WTC11 (cell line): ENCODE measurements around the gene ZNF566. TPM values are rescaled to one million over a fixed set of nuclear protein-coding genes. Genes with fewer than 3 reads are reported as not detected.

ENCODE experiments used
- ATAC-seq: fragments of 200-7000 bp; cut with Tn5 transposase; 2 replicates; pipeline ENCODE4 v1.10.0; 2021; ENCODE audit warnings: mild to moderate bottlenecking, moderate library complexity
- CTCF ChIA-PET: fragments of 300-600 bp; sonication (Branson Sonifier 250); formaldehyde crosslinking; loops from one replicate; lab custom pipeline; 2021; ENCODE audit warnings: antibody characterized with exemption; lab: Charles Lee
- POLR2A ChIA-PET: fragments of 350-600 bp; sonication (Branson Sonifier 250); formaldehyde crosslinking; loops from one replicate; lab custom pipeline; 2021; ENCODE audit warnings: antibody characterized with exemption; lab: Charles Lee
- DNase-seq: peaks from one replicate; pipeline ENCODE4 v3.0.0; 2021; ENCODE audit warnings: low spot score
- H3K27ac Mint-ChIP-seq: 2 replicates; pipeline ENCODE4 v1.8.0; 2021; ENCODE audit warnings: mixed read lengths
- H3K27me3 Mint-ChIP-seq: 2 replicates; pipeline ENCODE4 v1.8.0; 2021; ENCODE audit warnings: low read depth, mild to moderate bottlenecking, moderate library complexity, mixed read lengths
- H3K36me3 Mint-ChIP-seq: 2 replicates; pipeline ENCODE4 v1.8.0; 2021; ENCODE audit warnings: mixed read lengths
- H3K4me1 Mint-ChIP-seq: 2 replicates; pipeline ENCODE4 v1.8.0; 2022; ENCODE audit warnings: mixed read lengths
- H3K4me3 Mint-ChIP-seq: 2 replicates; pipeline ENCODE4 v1.8.0; 2021; ENCODE audit warnings: mild to moderate bottlenecking, moderate library complexity, mixed read lengths
- H3K9me3 Mint-ChIP-seq: 2 replicates; pipeline ENCODE4 v1.8.0; 2021; ENCODE audit warnings: mixed read lengths
- ATF6 ChIP-seq: sonication (generic); formaldehyde crosslinking; IDR thresholded peaks from 2 replicates; pipeline ENCODE4 v1.8.1; 2023; ENCODE audit warnings: mild to moderate bottlenecking, missing genetic modification reagents
- CREB1 ChIP-seq: sonication (generic); formaldehyde crosslinking; IDR thresholded peaks from 2 replicates; pipeline ENCODE4 v1.8.0; 2023; ENCODE audit warnings: mild to moderate bottlenecking, missing genetic modification reagents
- EMX1 ChIP-seq: fragments of 250-450 bp; sonication (Bioruptor Pico); IDR thresholded peaks from 2 replicates; pipeline ENCODE4 v1.8.0; 2021; ENCODE audit warnings: mild to moderate bottlenecking
- GABPB1 ChIP-seq: sonication (generic); formaldehyde crosslinking; IDR thresholded peaks from 2 replicates; pipeline ENCODE4 v1.8.1; 2023; ENCODE audit warnings: mild to moderate bottlenecking, missing genetic modification reagents
- MYBL2 ChIP-seq: sonication (generic); formaldehyde crosslinking; IDR thresholded peaks from 2 replicates; pipeline ENCODE4 v1.8.1; 2023; ENCODE audit warnings: mild to moderate bottlenecking, moderate library complexity, missing genetic modification reagents
- NFYB ChIP-seq: sonication (generic); formaldehyde crosslinking; conservative IDR thresholded peaks from 2 replicates; pipeline ENCODE4 v1.8.0; 2022; ENCODE audit warnings: low read depth, missing genetic modification reagents
- SMAD3 ChIP-seq: sonication (generic); formaldehyde crosslinking; IDR thresholded peaks from 2 replicates; pipeline ENCODE4 v1.8.0; 2022; ENCODE audit warnings: missing genetic modification reagents, mild to moderate bottlenecking, borderline replicate concordance
- SOX15 ChIP-seq: fragments of 250-450 bp; sonication (Bioruptor Pico); IDR thresholded peaks from 2 replicates; pipeline ENCODE4 v1.9.0; 2021; ENCODE audit warnings: mild to moderate bottlenecking
- SP1 ChIP-seq: sonication (generic); formaldehyde crosslinking; conservative IDR thresholded peaks from 2 replicates; pipeline ENCODE4 v1.8.1; 2022; ENCODE audit warnings: missing genetic modification reagents
- TCF7 ChIP-seq: sonication (generic); formaldehyde crosslinking; IDR thresholded peaks from 2 replicates; pipeline ENCODE4 v1.8.0; 2022; ENCODE audit warnings: mild to moderate bottlenecking, low read depth, missing genetic modification reagents, moderate library complexity
- TP53 ChIP-seq: sonication (generic); formaldehyde crosslinking; IDR thresholded peaks from 2 replicates; pipeline ENCODE4 v1.8.1; 2023; ENCODE audit warnings: mild to moderate bottlenecking, missing genetic modification reagents
- ZBTB21 ChIP-seq: sonication (generic); formaldehyde crosslinking; IDR thresholded peaks from 2 replicates; pipeline ENCODE4 v1.8.1; 2023; ENCODE audit warnings: mild to moderate bottlenecking, missing genetic modification reagents, borderline replicate concordance
- ZNF121 ChIP-seq: sonication (generic); formaldehyde crosslinking; IDR thresholded peaks from 2 replicates; pipeline ENCODE4 v1.8.0; 2023; ENCODE audit warnings: missing genetic modification reagents
- ZNF219 ChIP-seq: sonication (generic); formaldehyde crosslinking; IDR thresholded peaks from 2 replicates; pipeline ENCODE4 v1.8.0; 2023; ENCODE audit warnings: missing genetic modification reagents, mild to moderate bottlenecking, borderline replicate concordance
- ZNF423 ChIP-seq: fragments of 250-450 bp; sonication (Bioruptor Pico); IDR thresholded peaks from 2 replicates; pipeline ENCODE4 v2.1.2; 2022; ENCODE audit warnings: mild to moderate bottlenecking, moderate library complexity
- ZSCAN18 ChIP-seq: fragments of 250-450 bp; sonication (Bioruptor Pico); IDR thresholded peaks from 2 replicates; pipeline ENCODE4 v2.1.2; 2022; ENCODE audit warnings: mild to moderate bottlenecking, moderate library complexity
- total RNA-seq: library from RNA; stranded (reverse); gene quantifications from 3 replicates; pipeline ENCODE4 v1.2.3, GENCODE V29; 2021
- TF ChIP-seq, protein P1 (sequence below): sonication (generic); formaldehyde crosslinking; IDR thresholded peaks from 2 replicates; pipeline ENCODE4 v1.8.1; 2022; ENCODE audit warnings: low read depth, missing genetic modification reagents, borderline replicate concordance
- TF ChIP-seq, protein P2 (sequence below): sonication (generic); formaldehyde crosslinking; IDR thresholded peaks from 2 replicates; pipeline ENCODE4 v1.8.0; 2023; ENCODE audit warnings: missing genetic modification reagents, mild to moderate bottlenecking, borderline replicate concordance
- TF ChIP-seq, protein P3 (sequence below): fragments of 250-450 bp; sonication (Bioruptor Pico); IDR thresholded peaks from 2 replicates; pipeline ENCODE4 v1.8.0; 2021; ENCODE audit warnings: mild to moderate bottlenecking
- TF ChIP-seq, protein P4 (sequence below): sonication (generic); formaldehyde crosslinking; IDR thresholded peaks from 2 replicates; pipeline ENCODE4 v1.8.0; 2022; ENCODE audit warnings: mild to moderate bottlenecking, missing genetic modification reagents
- TF ChIP-seq, protein P5 (sequence below): sonication (generic); formaldehyde crosslinking; IDR thresholded peaks from 2 replicates; pipeline ENCODE4 v1.8.1; 2023; ENCODE audit warnings: mild to moderate bottlenecking, missing genetic modification reagents

Gene ZNF566
- total RNA-seq, 1 experiment from 2014 or later = 10.5 TPM

GRCh38 chr19:36514012-36514612, 24.8 kb upstream of the ZNF566 start:
- no peaks in the 10 kb centered on the region; the same call in 1 of the 2 replicates for H3K27me3 Mint-ChIP-seq
- H3K9me3 Mint-ChIP-seq = peaks cover 85% of the 10 kb centered on the region
- H3K4me1 Mint-ChIP-seq = no peaks in the 10 kb centered on the region
- no peak overlapping the region for H3K27ac Mint-ChIP-seq
- no peak overlapping the region for H3K4me3 Mint-ChIP-seq
- TF ChIP-seq, protein P1, sequence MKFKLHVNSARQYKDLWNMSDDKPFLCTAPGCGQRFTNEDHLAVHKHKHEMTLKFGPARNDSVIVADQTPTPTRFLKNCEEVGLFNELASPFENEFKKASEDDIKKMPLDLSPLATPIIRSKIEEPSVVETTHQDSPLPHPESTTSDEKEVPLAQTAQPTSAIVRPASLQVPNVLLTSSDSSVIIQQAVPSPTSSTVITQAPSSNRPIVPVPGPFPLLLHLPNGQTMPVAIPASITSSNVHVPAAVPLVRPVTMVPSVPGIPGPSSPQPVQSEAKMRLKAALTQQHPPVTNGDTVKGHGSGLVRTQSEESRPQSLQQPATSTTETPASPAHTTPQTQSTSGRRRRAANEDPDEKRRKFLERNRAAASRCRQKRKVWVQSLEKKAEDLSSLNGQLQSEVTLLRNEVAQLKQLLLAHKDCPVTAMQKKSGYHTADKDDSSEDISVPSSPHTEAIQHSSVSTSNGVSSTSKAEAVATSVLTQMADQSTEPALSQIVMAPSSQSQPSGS = no peak
- H3K36me3 Mint-ChIP-seq = peaks cover 89% of the 10 kb centered on the region
- POLR2A ChIA-PET = no interaction called here
- DNase-seq (no peak), ATAC-seq (no peak)
- CTCF ChIA-PET = no interaction called here

DNA sequence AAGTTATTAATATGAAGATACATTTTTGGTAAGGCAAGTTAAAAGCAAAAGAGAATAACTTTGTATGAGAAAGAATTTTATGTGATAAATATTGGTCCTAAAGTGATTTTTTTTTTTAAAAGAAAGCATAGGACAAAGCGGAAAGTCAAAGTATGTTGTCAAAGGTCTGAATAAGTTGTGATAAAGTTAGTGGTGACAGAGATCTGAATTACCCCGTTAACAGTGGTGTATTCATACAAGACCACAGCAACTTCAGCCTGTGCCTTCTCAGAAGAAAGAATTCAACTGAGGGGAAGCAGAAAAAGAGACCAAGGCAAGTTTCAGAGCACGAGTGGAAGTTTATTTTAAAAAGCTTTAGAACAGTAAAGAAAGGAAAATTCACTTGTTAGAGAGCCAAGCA, 19.0 kb upstream of the ZNF566 start:
- H3K36me3 Mint-ChIP-seq = peaks cover 60% of the 10 kb centered on the region
- no peak for TF ChIP-seq ZNF423
- no peak for TF ChIP-seq SMAD3
- TF ChIP-seq ZBTB21 (CRISPR knock-in tag) = no peak
- TF ChIP-seq TP53 (CRISPR knock-in tag) = no peak
- TF ChIP-seq NFYB (CRISPR knock-in tag) = no peak
- peaks cover 5% of the 10 kb centered on the region for H3K27me3 Mint-ChIP-seq
- H3K9me3 Mint-ChIP-seq = peaks cover 61% of the 10 kb centered on the region
- H3K4me1 Mint-ChIP-seq = no peaks in the 10 kb centered on the region
- no peak for DNase-seq
- CTCF ChIA-PET = no interaction called here
- no peak overlapping the region for H3K27ac Mint-ChIP-seq
- no peak for ATAC-seq
- POLR2A ChIA-PET = interaction anchor here (0.7 kb wide), 1 partner anchor 255 kb away, joined by 4 read pairs; no protein-coding TSS in a partner anchor
- H3K4me3 Mint-ChIP-seq = no peak overlapping the region

DNA sequence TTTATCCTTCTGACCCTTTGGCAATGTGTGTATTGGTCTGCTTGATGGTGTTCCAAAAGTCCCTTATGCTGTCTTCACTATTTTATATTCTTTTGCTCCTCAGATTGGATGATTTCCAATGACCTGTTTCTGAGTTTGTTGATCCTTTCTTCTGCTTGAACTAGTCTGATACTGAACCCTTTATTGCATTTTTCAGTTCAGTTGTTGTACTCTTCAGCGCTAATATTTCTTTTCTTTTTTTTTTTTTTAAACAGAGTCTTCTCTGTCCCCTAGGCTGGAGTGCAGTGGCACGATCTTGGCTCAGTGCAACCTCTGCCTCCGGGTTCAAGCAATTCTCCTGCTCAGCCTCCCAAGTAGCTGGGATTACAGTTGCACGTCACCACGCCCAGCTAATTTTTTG, 12.6 kb upstream of the ZNF566 start:
- Mint-ChIP-seq H3K27me3 (peaks cover 12% of the 10 kb centered on the region; the same call in 1 of the 2 replicates), H3K4me3 (no peak overlapping the region), H3K27ac (no peak overlapping the region), H3K4me1 (no peaks in the 10 kb centered on the region), H3K36me3 (peaks cover 26% of the 10 kb centered on the region), H3K9me3 (peaks cover 45% of the 10 kb centered on the region)
- CTCF ChIA-PET = no interaction called here
- POLR2A ChIA-PET = no interaction called here
- DNase-seq (no peak), ATAC-seq (no peak)
- TF ChIP-seq ZNF219 (CRISPR knock-in tag) (no peak), ZNF121 (no peak), MYBL2 (no peak), GABPB1 (CRISPR knock-in tag) (no peak), ZSCAN18 (CRISPR knock-in tag) (no peak), SP1 (CRISPR knock-in tag) (no peak), TCF7 (CRISPR knock-in tag) (no peak), CREB1 (CRISPR knock-in tag) (no peak), ATF6 (CRISPR knock-in tag) (no peak), SOX15 (CRISPR knock-in tag) (no peak), EMX1 (CRISPR knock-in tag) (no peak)
- TF ChIP-seq, protein P2, sequence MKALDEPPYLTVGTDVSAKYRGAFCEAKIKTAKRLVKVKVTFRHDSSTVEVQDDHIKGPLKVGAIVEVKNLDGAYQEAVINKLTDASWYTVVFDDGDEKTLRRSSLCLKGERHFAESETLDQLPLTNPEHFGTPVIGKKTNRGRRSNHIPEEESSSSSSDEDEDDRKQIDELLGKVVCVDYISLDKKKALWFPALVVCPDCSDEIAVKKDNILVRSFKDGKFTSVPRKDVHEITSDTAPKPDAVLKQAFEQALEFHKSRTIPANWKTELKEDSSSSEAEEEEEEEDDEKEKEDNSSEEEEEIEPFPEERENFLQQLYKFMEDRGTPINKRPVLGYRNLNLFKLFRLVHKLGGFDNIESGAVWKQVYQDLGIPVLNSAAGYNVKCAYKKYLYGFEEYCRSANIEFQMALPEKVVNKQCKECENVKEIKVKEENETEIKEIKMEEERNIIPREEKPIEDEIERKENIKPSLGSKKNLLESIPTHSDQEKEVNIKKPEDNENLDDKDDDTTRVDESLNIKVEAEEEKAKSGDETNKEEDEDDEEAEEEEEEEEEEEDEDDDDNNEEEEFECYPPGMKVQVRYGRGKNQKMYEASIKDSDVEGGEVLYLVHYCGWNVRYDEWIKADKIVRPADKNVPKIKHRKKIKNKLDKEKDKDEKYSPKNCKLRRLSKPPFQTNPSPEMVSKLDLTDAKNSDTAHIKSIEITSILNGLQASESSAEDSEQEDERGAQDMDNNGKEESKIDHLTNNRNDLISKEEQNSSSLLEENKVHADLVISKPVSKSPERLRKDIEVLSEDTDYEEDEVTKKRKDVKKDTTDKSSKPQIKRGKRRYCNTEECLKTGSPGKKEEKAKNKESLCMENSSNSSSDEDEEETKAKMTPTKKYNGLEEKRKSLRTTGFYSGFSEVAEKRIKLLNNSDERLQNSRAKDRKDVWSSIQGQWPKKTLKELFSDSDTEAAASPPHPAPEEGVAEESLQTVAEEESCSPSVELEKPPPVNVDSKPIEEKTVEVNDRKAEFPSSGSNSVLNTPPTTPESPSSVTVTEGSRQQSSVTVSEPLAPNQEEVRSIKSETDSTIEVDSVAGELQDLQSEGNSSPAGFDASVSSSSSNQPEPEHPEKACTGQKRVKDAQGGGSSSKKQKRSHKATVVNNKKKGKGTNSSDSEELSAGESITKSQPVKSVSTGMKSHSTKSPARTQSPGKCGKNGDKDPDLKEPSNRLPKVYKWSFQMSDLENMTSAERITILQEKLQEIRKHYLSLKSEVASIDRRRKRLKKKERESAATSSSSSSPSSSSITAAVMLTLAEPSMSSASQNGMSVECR (CRISPR knock-in tag) = no peak
- TF ChIP-seq, protein P3, sequence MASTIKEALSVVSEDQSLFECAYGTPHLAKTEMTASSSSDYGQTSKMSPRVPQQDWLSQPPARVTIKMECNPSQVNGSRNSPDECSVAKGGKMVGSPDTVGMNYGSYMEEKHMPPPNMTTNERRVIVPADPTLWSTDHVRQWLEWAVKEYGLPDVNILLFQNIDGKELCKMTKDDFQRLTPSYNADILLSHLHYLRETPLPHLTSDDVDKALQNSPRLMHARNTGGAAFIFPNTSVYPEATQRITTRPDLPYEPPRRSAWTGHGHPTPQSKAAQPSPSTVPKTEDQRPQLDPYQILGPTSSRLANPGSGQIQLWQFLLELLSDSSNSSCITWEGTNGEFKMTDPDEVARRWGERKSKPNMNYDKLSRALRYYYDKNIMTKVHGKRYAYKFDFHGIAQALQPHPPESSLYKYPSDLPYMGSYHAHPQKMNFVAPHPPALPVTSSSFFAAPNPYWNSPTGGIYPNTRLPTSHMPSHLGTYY (CRISPR knock-in tag) = no peak
- TF ChIP-seq, protein P4, sequence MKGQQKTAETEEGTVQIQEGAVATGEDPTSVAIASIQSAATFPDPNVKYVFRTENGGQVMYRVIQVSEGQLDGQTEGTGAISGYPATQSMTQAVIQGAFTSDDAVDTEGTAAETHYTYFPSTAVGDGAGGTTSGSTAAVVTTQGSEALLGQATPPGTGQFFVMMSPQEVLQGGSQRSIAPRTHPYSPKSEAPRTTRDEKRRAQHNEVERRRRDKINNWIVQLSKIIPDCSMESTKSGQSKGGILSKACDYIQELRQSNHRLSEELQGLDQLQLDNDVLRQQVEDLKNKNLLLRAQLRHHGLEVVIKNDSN (CRISPR knock-in tag) = no peak
- TF ChIP-seq, protein P5, sequence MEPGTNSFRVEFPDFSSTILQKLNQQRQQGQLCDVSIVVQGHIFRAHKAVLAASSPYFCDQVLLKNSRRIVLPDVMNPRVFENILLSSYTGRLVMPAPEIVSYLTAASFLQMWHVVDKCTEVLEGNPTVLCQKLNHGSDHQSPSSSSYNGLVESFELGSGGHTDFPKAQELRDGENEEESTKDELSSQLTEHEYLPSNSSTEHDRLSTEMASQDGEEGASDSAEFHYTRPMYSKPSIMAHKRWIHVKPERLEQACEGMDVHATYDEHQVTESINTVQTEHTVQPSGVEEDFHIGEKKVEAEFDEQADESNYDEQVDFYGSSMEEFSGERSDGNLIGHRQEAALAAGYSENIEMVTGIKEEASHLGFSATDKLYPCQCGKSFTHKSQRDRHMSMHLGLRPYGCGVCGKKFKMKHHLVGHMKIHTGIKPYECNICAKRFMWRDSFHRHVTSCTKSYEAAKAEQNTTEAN (CRISPR knock-in tag) = no peak
